T-helper 17 cell (primary cell): ENCODE measurements around the gene KRTAP10-9. TPM values are rescaled to one million over a fixed set of nuclear protein-coding genes. Genes with fewer than 3 reads are reported as not detected.

ENCODE experiments used
- total RNA-seq, 4 donors: library from RNA in 2 of 4; stranded (reverse) in 2 of 4; gene quantifications; one replicate each; pipeline ENCODE4 v1.2.3 and lab custom pipeline; 2022 to 2026

The KRTAP10-9 gene
- total RNA-seq, 2 donors from 2014 or later, result not detected

Other genes with a start within 250 kb of the KRTAP10-9 start
- 1 to 10 TPM in 1 of 2 donors, under 1 TPM in 1; 0.85 to 1.0 TPM for gene LRRC3, start 171.6 kb upstream of the KRTAP10-9 start, total RNA-seq
- not detected for gene KRTAP10-1, start 86.9 kb upstream of the KRTAP10-9 start, total RNA-seq
- gene KRTAP10-2, start 75.6 kb upstream of the KRTAP10-9 start, total RNA-seq, result not detected
- gene KRTAP10-3, start 68.3 kb upstream of the KRTAP10-9 start, total RNA-seq, result not detected
- gene KRTAP10-4, start 53.4 kb upstream of the KRTAP10-9 start, total RNA-seq, result not detected
- not detected for gene KRTAP10-5, start 46.5 kb upstream of the KRTAP10-9 start, total RNA-seq
- not detected for gene KRTAP10-6, start 34.6 kb upstream of the KRTAP10-9 start, total RNA-seq
- gene KRTAP10-7, start 26.5 kb upstream of the KRTAP10-9 start, total RNA-seq, result not detected
- not detected for gene KRTAP10-8, start 15.0 kb upstream of the KRTAP10-9 start, total RNA-seq
- not detected for gene KRTAP10-10, start 10.3 kb downstream of the KRTAP10-9 start, total RNA-seq
- not detected for gene KRTAP10-11, start 19.3 kb downstream of the KRTAP10-9 start, total RNA-seq
- gene KRTAP12-4, start 27.6 kb downstream of the KRTAP10-9 start, total RNA-seq, result not detected
- gene KRTAP12-3, start 30.8 kb downstream of the KRTAP10-9 start, total RNA-seq, result not detected
- gene KRTAP12-2, start 39.8 kb downstream of the KRTAP10-9 start, total RNA-seq, result not detected
- gene KRTAP12-1, start 55.1 kb downstream of the KRTAP10-9 start, total RNA-seq, result not detected
- gene KRTAP10-12, start 70.1 kb downstream of the KRTAP10-9 start, total RNA-seq, result not detected
- not detected for gene TSPEAR, start 84.5 kb downstream of the KRTAP10-9 start, total RNA-seq
- 100 to 1,000 TPM; 124 TPM for gene UBE2G2, start 174.7 kb downstream of the KRTAP10-9 start, total RNA-seq
- 10 to 100 TPM; 62.1 to 73.4 TPM for gene SUMO3, start 191.0 kb downstream of the KRTAP10-9 start, total RNA-seq
- 100 to 1,000 TPM in 1 of 2 donors, 10 to 100 TPM in 1; 98.4 to 123 TPM for gene PTTG1IP, start 246.6 kb downstream of the KRTAP10-9 start, total RNA-seq